Vagina (tissue), 2 donors: Measurements from ENCODE around the gene POLR3C. TPM values are rescaled to one million over a fixed set of nuclear protein-coding genes. Genes with fewer than 3 reads are reported as not detected.

Source experiments
- DNase-seq, 2 donors: peaks; one replicate each; pipeline ENCODE4 v3.0.0-alpha.2; 2017; ENCODE audit errors: extremely low spot score in 2 of 2
- H3K27ac ChIP-seq: fragments of 200-600 bp; sonication (generic); one replicate; pipeline ENCODE4 v1.5.1; 2019
- H3K27me3 ChIP-seq: fragments of 200-600 bp; sonication (generic); one replicate; pipeline ENCODE4 v1.5.1; 2019
- H3K36me3 ChIP-seq, 2 donors: fragments of 200-600 bp; sonication (generic); one replicate each; pipeline ENCODE4 v1.5.1; 2017 to 2019
- H3K4me1 ChIP-seq: fragments of 200-600 bp; sonication (generic); one replicate; pipeline ENCODE4 v1.5.1; 2019
- H3K4me3 ChIP-seq, 2 donors: fragments of 200-600 bp; sonication (generic); 1 replicate in 1 of 2; 2 replicates in 1 of 2; pipeline ENCODE4 v1.5.1; 2016 to 2019
- H3K9me3 ChIP-seq: fragments of 200-600 bp; sonication (generic); one replicate; pipeline ENCODE4 v1.5.1; 2019
- CTCF ChIP-seq, 3 experiments: fragments of 450-650 bp in 2 of 3; fragments of 200-600 bp in 1 of 3; sonication (generic) in 1 of 3; IDR thresholded peaks; one replicate each; pipeline ENCODE4 v1.5.1; 2017 to 2019; ENCODE audit warnings: antibody characterized with exemption in 3 of 3, mild to moderate bottlenecking in 2 of 3, moderate library complexity in 2 of 3
- POLR2A ChIP-seq, 2 donors: fragments of 450-650 bp; IDR thresholded peaks; one replicate each; pipeline ENCODE4 v1.6.1; 2017; ENCODE audit warnings: antibody characterized with exemption in 2 of 2, mild to moderate bottlenecking in 2 of 2, moderate library complexity in 2 of 2
- POLR2AphosphoS5 ChIP-seq, 2 donors: sonication (generic); formaldehyde crosslinking; IDR thresholded peaks; one replicate each; pipeline ENCODE4 v1.9.0; 2017; ENCODE audit warnings: antibody characterized with exemption in 2 of 2, mild to moderate bottlenecking in 2 of 2, low read depth in 1 of 2; ENCODE audit not compliant: insufficient read depth in 1 of 2
- intact Hi-C: fragments of 100-400 bp; cut with DNase I; formaldehyde crosslinking; loops from one replicate; pipeline ENCODE4 v1.15.1; 2023
- total RNA-seq: library from RNA; depleted of rRNA; stranded (reverse); fragments of >200 nt; gene quantifications from one replicate; pipeline ENCODE4 v1.2.3, GENCODE V29; 2016

The POLR3C gene
- total RNA-seq, 1 donor from 2014 or later, result 34.6 TPM

- Histone ChIP-seq H3K27ac (no peak overlapping the region), H3K9me3 (no peaks in the 10 kb centered on the region), H3K4me3 (no peak overlapping the region), H3K27me3 (no peaks in the 10 kb centered on the region), H3K36me3 (no peaks in the 10 kb centered on the region), H3K4me1 (peaks cover 17% of the 10 kb centered on the region)
- intact Hi-C loops, result no loop called here
- no peak for DNase-seq
- no peak for TF ChIP-seq CTCF (IDR thresholded peaks at IDR 0.05)
- TF ChIP-seq POLR2A (IDR thresholded peaks at IDR 0.05), result no peak
- TF ChIP-seq POLR2AphosphoS5 (IDR thresholded peaks at IDR 0.05; ENCODE audit: insufficient read depth in 1 of 2, low read depth in 1 of 2), result no peak
Measured at GRCh38 chr1:145874646-145875045, 50.6 kb downstream of the POLR3C start.

GRCh38 chr1:145877923-145878486 lies 54.0 kb downstream of the POLR3C start:
- Histone ChIP-seq H3K9me3 (no peaks in the 10 kb centered on the region), H3K27ac (peak overlapping the region; percentile 57), H3K4me3 (no peak overlapping the region), H3K4me1 (peaks cover 5% of the 10 kb centered on the region), H3K27me3 (no peaks in the 10 kb centered on the region), H3K36me3 (no peaks in the 10 kb centered on the region)
- no peak for DNase-seq
- intact Hi-C loops, result no loop called here
- no peak for TF ChIP-seq POLR2AphosphoS5 (IDR thresholded peaks at IDR 0.05; ENCODE audit: insufficient read depth in 1 of 2, low read depth in 1 of 2)
- no peak for TF ChIP-seq POLR2A (IDR thresholded peaks at IDR 0.05)
- TF ChIP-seq CTCF (IDR thresholded peaks at IDR 0.05), result no peak

- Histone ChIP-seq H3K27me3 (no peaks in the 10 kb centered on the region), H3K27ac (peak overlapping the region; percentile 57), H3K36me3 (no peaks in the 10 kb centered on the region), H3K4me1 (no peaks in the 10 kb centered on the region), H3K4me3 (no peak overlapping the region), H3K9me3 (no peaks in the 10 kb centered on the region)
- DNase-seq, result no peak
- intact Hi-C loops, result no loop called here
- TF ChIP-seq CTCF (IDR thresholded peaks at IDR 0.05), result no peak
- TF ChIP-seq POLR2AphosphoS5 (IDR thresholded peaks at IDR 0.05; ENCODE audit: insufficient read depth in 1 of 2, low read depth in 1 of 2), result peak in 1 of 2 donors; percentile 65
- TF ChIP-seq POLR2A (IDR thresholded peaks at IDR 0.05), result no peak
Measured at GRCh38 chr1:145878724-145879123, 54.7 kb downstream of the POLR3C start.

- intact Hi-C loops, result no loop called here
- H3K27ac ChIP-seq, result no peak overlapping the region
- no peaks in the 10 kb centered on the region for H3K36me3 ChIP-seq
- TF ChIP-seq CTCF (IDR thresholded peaks at IDR 0.05) (no peak), POLR2A (IDR thresholded peaks at IDR 0.05) (no peak), POLR2AphosphoS5 (IDR thresholded peaks at IDR 0.05; ENCODE audit: insufficient read depth in 1 of 2, low read depth in 1 of 2) (no peak)
- no peaks in the 10 kb centered on the region for H3K27me3 ChIP-seq
- no peaks in the 10 kb centered on the region for H3K4me1 ChIP-seq
- H3K9me3 ChIP-seq, result no peaks in the 10 kb centered on the region
- no peak overlapping the region for H3K4me3 ChIP-seq
- no peak for DNase-seq
Measured at GRCh38 chr1:145879775-145880174, 55.8 kb downstream of the POLR3C start.

- DNase-seq, result peak in 1 of 2 donors; percentile 64
- Histone ChIP-seq H3K36me3 (no peaks in the 10 kb centered on the region), H3K9me3 (no peaks in the 10 kb centered on the region), H3K27ac (no peak overlapping the region), H3K4me3 (peak overlapping the region in 1 of 2 donors; percentile 56), H3K27me3 (no peaks in the 10 kb centered on the region), H3K4me1 (peaks cover 7% of the 10 kb centered on the region)
- no peak for TF ChIP-seq POLR2A (IDR thresholded peaks at IDR 0.05)
- no peak for TF ChIP-seq CTCF (IDR thresholded peaks at IDR 0.05)
- TF ChIP-seq POLR2AphosphoS5 (IDR thresholded peaks at IDR 0.05; ENCODE audit: insufficient read depth in 1 of 2, low read depth in 1 of 2), result no peak
- intact Hi-C loops, result no loop called here
Measured at GRCh38 chr1:145884675-145885074, 60.7 kb downstream of the POLR3C start.
